Motor neuron (in vitro differentiated cells): ENCODE data around the gene NRG2. TPM values are rescaled to one million over a fixed set of nuclear protein-coding genes. Genes with fewer than 3 reads are reported as not detected.

Experiments
- ATAC-seq, 8 experiments: fragments of 200-7000 bp; cut with Tn5 transposase; replicated peaks in 6 of 8; 2 replicates each; pipeline ENCODE4 v1.8.0; 2021; ENCODE audit warnings: mild to moderate bottlenecking in 8 of 8, moderate library complexity in 8 of 8
- H3K27ac ChIP-seq, 2 donors: fragments of 250-450 bp; sonication (Bioruptor Pico); 2 replicates each; pipeline ENCODE4 v1.9.0; 2021; ENCODE audit warnings: antibody characterized with exemption in 2 of 2, mild to moderate bottlenecking in 2 of 2, moderate library complexity in 1 of 2
- H3K4me1 ChIP-seq, 2 donors: fragments of 250-450 bp; sonication (Bioruptor Pico); replicated peaks in 1 of 2; 2 replicates each; pipeline ENCODE4 v1.6.1; 2021; ENCODE audit warnings: antibody characterized with exemption in 2 of 2, mild to moderate bottlenecking in 2 of 2, moderate library complexity in 1 of 2
- H3K4me3 ChIP-seq, 5 donors: fragments of 250-450 bp; sonication (Bioruptor Pico); 2 replicates each; pipeline ENCODE4 v1.9.0; 2021; ENCODE audit warnings: antibody characterized with exemption in 5 of 5, mild to moderate bottlenecking in 5 of 5, moderate library complexity in 4 of 5
- WGBS, 10 experiments: fragments of 450-650 bp; shearing (Covaris generic); methylation state at CpG; one replicate each; pipeline ENCODE4 v1.0.0; 2022; 5-methylcytosine and 5-hydroxymethylcytosine counted together
- in situ Hi-C, 9 experiments: fragments of 400-800 bp; cut with MboI; loops; one replicate each; pipeline ENCODE4 v1.15.0; 2021; ENCODE audit warnings: low sequenced_read_pairs in 9 of 9, low pct_unique_long_range_greater_than_20kb in 2 of 9; ENCODE audit not compliant: unreplicated experiment in 9 of 9
- total RNA-seq, 8 experiments: library from RNA; unstranded; fragments of 300-600 nt; gene quantifications; 2 replicates each; pipeline versions ENCODE4 v1.2.3 to v1.2.4, GENCODE V29; 2022

NRG2 gene
- total RNA-seq, 8 experiments from 2014 or later, result 0.28 to 1.8 (median 0.71) TPM; not detected in 1

GRCh38 chr5:139975306-139975705 is 67.8 kb downstream of the NRG2 start:
- 93% methylated on average over 2 of the region's 3 CpGs; no CpG with 5 or more reads in 9 of the 10 experiments for WGBS, 10 experiments
- Histone ChIP-seq H3K27ac (no peak overlapping the region), H3K4me3 (no peak overlapping the region), H3K4me1 (no peaks in the 10 kb centered on the region)
- ATAC-seq, result no peak
- in situ Hi-C loops, result loop anchor here in 1 of 9 experiments (10.0 kb wide), 1 partner anchor 191 kb away; no protein-coding TSS in a partner anchor

GRCh38 chr5:139974661-139975060 is 68.4 kb downstream of the NRG2 start:
- no peak overlapping the region for H3K4me3 ChIP-seq
- H3K27ac ChIP-seq, result no peak overlapping the region
- WGBS, 10 experiments, result 29 to 100% (median 51%) methylated on average over 1 to 5 of the region's 6 CpGs; no CpG with 5 or more reads in 3 of the 10 experiments
- ATAC-seq, result peak in 1 of 8 experiments; percentile 19
- in situ Hi-C loops, result loop anchor here in 6 of 9 experiments (5.0 to 25.0 kb wide), 4 partner anchors 187 to 337 kb away; partner anchors contain the start of genes PSD2 (in 4 of the 6) and CXXC5 (in 1 of the 6)
- no peaks in the 10 kb centered on the region for H3K4me1 ChIP-seq

- Histone ChIP-seq H3K4me3 (no peak overlapping the region), H3K4me1 (no peaks in the 10 kb centered on the region), H3K27ac (no peak overlapping the region)
- ATAC-seq, result no peak
- 18 to 88% (median 67%) methylated on average over 1 to 4 of the region's 4 CpGs for WGBS, 10 experiments
- in situ Hi-C loops, result loop anchor here in 6 of 9 experiments (5.0 to 25.0 kb wide), 4 partner anchors 184 to 334 kb away; partner anchors contain the start of genes PSD2 (in 4 of the 6) and CXXC5 (in 1 of the 6)
These were observed 71.8 kb downstream of the NRG2 start for GRCh38 chr5:139971202-139971725.

- Histone ChIP-seq H3K4me3 (no peak overlapping the region), H3K27ac (no peak overlapping the region), H3K4me1 (no peaks in the 10 kb centered on the region)
- WGBS, 10 experiments, result 33 to 83% (median 66%) methylated on average over 1 to 2 of the region's 2 CpGs; no CpG with 5 or more reads in 3 of the 10 experiments
- in situ Hi-C loops, result loop anchor here in 8 of 9 experiments (10.0 to 25.0 kb wide), 4 partner anchors 95 to 332 kb away; partner anchors contain the start of genes PSD2 (in 4 of the 8) and CXXC5 (in 1 of the 8)
- no peak for ATAC-seq
These were observed 73.8 kb downstream of the NRG2 start for GRCh38 chr5:139969318-139969717.

- in situ Hi-C loops, result loop anchor here in 8 of 9 experiments (10.0 to 25.0 kb wide), 4 partner anchors 94 to 331 kb away; partner anchors contain the start of genes PSD2 (in 4 of the 8) and CXXC5 (in 1 of the 8)
- no peaks in the 10 kb centered on the region for H3K4me1 ChIP-seq
- H3K4me3 ChIP-seq, result no peak overlapping the region
- 0 to 50% (median 20%) methylated on average over 1 to 15 of the region's 23 CpGs; no CpG with 5 or more reads in 2 of the 10 experiments for WGBS, 10 experiments
- H3K27ac ChIP-seq, result no peak overlapping the region
- ATAC-seq, result peak; percentile 99 to 100 (median 100)
These were observed 74.4 kb downstream of the NRG2 start for GRCh38 chr5:139968547-139969261.

- H3K4me3 ChIP-seq, result no peak overlapping the region
- in situ Hi-C loops, result loop anchor here in 8 of 9 experiments (10.0 to 25.0 kb wide), 4 partner anchors 93 to 330 kb away; partner anchors contain the start of genes PSD2 (in 4 of the 8) and CXXC5 (in 1 of the 8)
- WGBS, 10 experiments, result 0 to 100% (median 95%) methylated on average over 1 to 7 of the region's 8 CpGs; no CpG with 5 or more reads in 4 of the 10 experiments
- no peak for ATAC-seq
- H3K4me1 ChIP-seq, result no peaks in the 10 kb centered on the region
- H3K27ac ChIP-seq, result no peak overlapping the region
These were observed 75.7 kb downstream of the NRG2 start for GRCh38 chr5:139967353-139967752.

- in situ Hi-C loops, result loop anchor here in 8 of 9 experiments (10.0 to 25.0 kb wide), 4 partner anchors 92 to 330 kb away; partner anchors contain the start of genes PSD2 (in 4 of the 8) and CXXC5 (in 1 of the 8)
These were observed 76.2 kb downstream of the NRG2 start for GRCh38 chr5:139966856-139967255.

GRCh38 chr5:139964994-139965565 is 78.0 kb downstream of the NRG2 start:
- H3K4me3 ChIP-seq, result no peak overlapping the region
- in situ Hi-C loops, result loop anchor here in 8 of 9 experiments (5.0 to 25.0 kb wide), 5 partner anchors 90 to 328 kb away; partner anchors contain the start of genes PSD2 (in 4 of the 8) and CXXC5 (in 1 of the 8)
- H3K4me1 ChIP-seq, result no peaks in the 10 kb centered on the region
- WGBS, 10 experiments, result 20 to 100% (median 77%) methylated on average over 1 to 2 of the region's 8 CpGs; no CpG with 5 or more reads in 4 of the 10 experiments
- H3K27ac ChIP-seq, result no peak overlapping the region
- ATAC-seq, result no peak

More at GRCh38 chr5:139966856-139967255, 76.2 kb downstream of the NRG2 start:
- no peak overlapping the region for H3K4me3 ChIP-seq
- H3K27ac ChIP-seq, result no peak overlapping the region
- WGBS, 10 experiments, result 31 to 80% (median 59%) methylated on average over 1 to 4 of the region's 4 CpGs; no CpG with 5 or more reads in 3 of the 10 experiments
- no peak for ATAC-seq
- no peaks in the 10 kb centered on the region for H3K4me1 ChIP-seq

GRCh38 chr5:139964266-139964993 is 78.7 kb downstream of the NRG2 start:
- no peak for ATAC-seq
- H3K27ac ChIP-seq, result no peak overlapping the region
- in situ Hi-C loops, result loop anchor here in 8 of 9 experiments (5.0 to 25.0 kb wide), 5 partner anchors 90 to 327 kb away; partner anchors contain the start of genes PSD2 (in 4 of the 8) and CXXC5 (in 1 of the 8)
- WGBS, 10 experiments, result 50 to 80% (median 58%) methylated on average over 1 to 3 of the region's 4 CpGs; no CpG with 5 or more reads in 6 of the 10 experiments
- H3K4me1 ChIP-seq, result no peaks in the 10 kb centered on the region
- no peak overlapping the region for H3K4me3 ChIP-seq

GRCh38 chr5:139962445-139962844 is 80.7 kb downstream of the NRG2 start:
- in situ Hi-C loops, result loop anchor here in 8 of 9 experiments (5.0 to 25.0 kb wide), 5 partner anchors 88 to 325 kb away; partner anchors contain the start of genes PSD2 (in 4 of the 8) and CXXC5 (in 1 of the 8)
- no peaks in the 10 kb centered on the region for H3K4me1 ChIP-seq
- WGBS, 10 experiments, result 0 to 80% (median 45%) methylated on average over 1 of the region's 1 CpG; no CpG with 5 or more reads in 4 of the 10 experiments
- no peak for ATAC-seq
- no peak overlapping the region for H3K27ac ChIP-seq
- H3K4me3 ChIP-seq, result no peak overlapping the region

- H3K27ac ChIP-seq, result no peak overlapping the region
- peak in 2 of 8 experiments; percentile 94 to 98 for ATAC-seq
- in situ Hi-C loops, result loop anchor here in 8 of 9 experiments (5.0 to 25.0 kb wide), 5 partner anchors 87 to 324 kb away; partner anchors contain the start of genes PSD2 (in 4 of the 8) and CXXC5 (in 1 of the 8)
- no peak overlapping the region for H3K4me3 ChIP-seq
- H3K4me1 ChIP-seq, result no peaks in the 10 kb centered on the region
- WGBS, 10 experiments, result 8 to 100% (median 52%) methylated on average over 1 to 3 of the region's 5 CpGs; no CpG with 5 or more reads in 4 of the 10 experiments
These were observed 81.5 kb downstream of the NRG2 start for GRCh38 chr5:139961435-139962157.
